Omental fat pad (tissue), 4 donors: ENCODE data around the gene GALNT17. TPM values are rescaled to one million over a fixed set of nuclear protein-coding genes. Genes with fewer than 3 reads are reported as not detected.

ENCODE experiments used
- ATAC-seq: fragments of 150-250 bp; one replicate; pipeline ENCODE4 v1.9.1; 2016; ENCODE audit warnings: mild to moderate bottlenecking, moderate library complexity; ENCODE audit not compliant: low FRiP score
- DNase-seq: peaks from one replicate; pipeline ENCODE4 v3.0.0-alpha.2; 2019; ENCODE audit warnings: low spot score
- CTCF ChIP-seq, 3 donors: fragments of 450-650 bp; IDR thresholded peaks; one replicate each; pipeline ENCODE4 v1.5.1; 2016 to 2017; ENCODE audit warnings: antibody characterized with exemption in 3 of 3, mild to moderate bottlenecking in 3 of 3, moderate library complexity in 2 of 3
- total RNA-seq, 4 donors: library from RNA; depleted of rRNA; stranded (reverse); fragments of >200 nt; gene quantifications; one replicate each; pipeline ENCODE4 v1.1.0, GENCODE V29; 2016

Gene GALNT17
- total RNA-seq, 4 donors from 2014 or later = 1.6 to 12.6 (median 2.9) TPM

- no peak for ATAC-seq
- TF ChIP-seq CTCF (IDR thresholded peaks at IDR 0.05) = no peak
- no peak for DNase-seq
Observed at GRCh38 chr7:71691538-71691937, 559.6 kb downstream of the GALNT17 start.

GRCh38 chr7:71694665-71695064 lies 562.7 kb downstream of the GALNT17 start:
- ATAC-seq (no peak), DNase-seq (no peak)
- no peak for TF ChIP-seq CTCF (IDR thresholded peaks at IDR 0.05)

- TF ChIP-seq CTCF (IDR thresholded peaks at IDR 0.05) = no peak
- DNase-seq (no peak), ATAC-seq (no peak)
Observed at GRCh38 chr7:71695186-71695585, 563.2 kb downstream of the GALNT17 start.

- no peak for ATAC-seq
- no peak for DNase-seq
- no peak for TF ChIP-seq CTCF (IDR thresholded peaks at IDR 0.05)
Observed at GRCh38 chr7:71696511-71696910, 564.6 kb downstream of the GALNT17 start.

GRCh38 chr7:71697400-71697799 lies 565.5 kb downstream of the GALNT17 start:
- ATAC-seq (no peak), DNase-seq (no peak)
- TF ChIP-seq CTCF (IDR thresholded peaks at IDR 0.05) = no peak

GRCh38 chr7:71705217-71705616 lies 573.3 kb downstream of the GALNT17 start:
- DNase-seq (no peak), ATAC-seq (no peak)
- TF ChIP-seq CTCF (IDR thresholded peaks at IDR 0.05) = no peak

- no peak for ATAC-seq
- no peak for DNase-seq
- TF ChIP-seq CTCF (IDR thresholded peaks at IDR 0.05) = no peak
Observed at GRCh38 chr7:71705901-71706596, 574.1 kb downstream of the GALNT17 start.
